ENCODE measurements around the gene CHD5. TPM values are rescaled to one million over a fixed set of nuclear protein-coding genes. Genes with fewer than 3 reads are reported as not detected.

The CHD5 gene
- total RNA-seq, 1 experiment from 2014 or later: 6.1 TPM

- Histone ChIP-seq H3K9me2 (ENCODE audit: insufficient read depth) (no peaks in the 10 kb centered on the region), H3K4me3 (replicated peaks in 1 of 2; ENCODE audit: low read depth in 1 of 2, low read length in 2 of 2) (no peak overlapping the region), H3K27ac (ENCODE audit: low read depth, low read length) (no peak overlapping the region), H2AFZ (ENCODE audit: low read depth, low read length, poor library complexity, severe bottlenecking) (no peak overlapping the region), H3K27me3 (ENCODE audit: insufficient read depth, low read length) (no peaks in the 10 kb centered on the region), H3K4me1 (ENCODE audit: control insufficient read depth in 1 of 2, insufficient read depth in 2 of 2, low read length in 2 of 2) (no peaks in the 10 kb centered on the region; a peak in 2 of 4 replicates), H3K36me3 (ENCODE audit: control insufficient read depth in 1 of 2, insufficient read depth in 2 of 2, low read length in 2 of 2) (no peaks in the 10 kb centered on the region), H3K79me2 (ENCODE audit: insufficient read depth, low read length) (no peaks in the 10 kb centered on the region), H3K9ac (ENCODE audit: low read length) (no peak overlapping the region), H3K4me2 (ENCODE audit: low read length) (no peak overlapping the region), H4K20me1 (ENCODE audit: insufficient read depth) (no peaks in the 10 kb centered on the region), H3K9me3 (ENCODE audit: control insufficient read depth in 1 of 2, insufficient read depth in 1 of 2, low read depth in 1 of 2, low read length in 2 of 2) (no peaks in the 10 kb centered on the region)
- no peak for TF ChIP-seq CBX3 (IDR thresholded peaks at IDR 0.05; ENCODE audit: low read depth)
- TF ChIP-seq, protein P1, sequence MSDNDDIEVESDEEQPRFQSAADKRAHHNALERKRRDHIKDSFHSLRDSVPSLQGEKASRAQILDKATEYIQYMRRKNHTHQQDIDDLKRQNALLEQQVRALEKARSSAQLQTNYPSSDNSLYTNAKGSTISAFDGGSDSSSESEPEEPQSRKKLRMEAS (IDR thresholded peaks at IDR 0.05): no peak
- TF ChIP-seq POLR2AphosphoS5 (IDR thresholded peaks at IDR 0.05; ENCODE audit: low read depth, low read length): no peak
- no peak for TF ChIP-seq ELF1 (IDR thresholded peaks at IDR 0.05; ENCODE audit: borderline replicate concordance, low read depth)
- no peak for TF ChIP-seq SIN3A (IDR thresholded peaks at IDR 0.05; ENCODE audit: low read depth)
- TF ChIP-seq, protein P2, sequence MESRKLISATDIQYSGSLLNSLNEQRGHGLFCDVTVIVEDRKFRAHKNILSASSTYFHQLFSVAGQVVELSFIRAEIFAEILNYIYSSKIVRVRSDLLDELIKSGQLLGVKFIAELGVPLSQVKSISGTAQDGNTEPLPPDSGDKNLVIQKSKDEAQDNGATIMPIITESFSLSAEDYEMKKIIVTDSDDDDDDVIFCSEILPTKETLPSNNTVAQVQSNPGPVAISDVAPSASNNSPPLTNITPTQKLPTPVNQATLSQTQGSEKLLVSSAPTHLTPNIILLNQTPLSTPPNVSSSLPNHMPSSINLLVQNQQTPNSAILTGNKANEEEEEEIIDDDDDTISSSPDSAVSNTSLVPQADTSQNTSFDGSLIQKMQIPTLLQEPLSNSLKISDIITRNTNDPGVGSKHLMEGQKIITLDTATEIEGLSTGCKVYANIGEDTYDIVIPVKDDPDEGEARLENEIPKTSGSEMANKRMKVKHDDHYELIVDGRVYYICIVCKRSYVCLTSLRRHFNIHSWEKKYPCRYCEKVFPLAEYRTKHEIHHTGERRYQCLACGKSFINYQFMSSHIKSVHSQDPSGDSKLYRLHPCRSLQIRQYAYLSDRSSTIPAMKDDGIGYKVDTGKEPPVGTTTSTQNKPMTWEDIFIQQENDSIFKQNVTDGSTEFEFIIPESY (IDR thresholded peaks at IDR 0.05; ENCODE audit: extremely low read depth, insufficient replicate concordance, low read length): no peak
- TF ChIP-seq SP1 (IDR thresholded peaks at IDR 0.05; ENCODE audit: low read depth): no peak
- no peak for TF ChIP-seq RAD21 (IDR thresholded peaks at IDR 0.05; ENCODE audit: low read depth)
- TF ChIP-seq ZNF274 (IDR thresholded peaks at IDR 0.05; ENCODE audit: low read depth, low read length): no peak
- no peak for TF ChIP-seq EGR1 (IDR thresholded peaks at IDR 0.05; ENCODE audit: low read depth)
- no peak for TF ChIP-seq TCF7L2 (IDR thresholded peaks at IDR 0.05; ENCODE audit: borderline replicate concordance, extremely low read depth, insufficient read depth, insufficient read length)
- no peak for TF ChIP-seq JUND (IDR thresholded peaks at IDR 0.05)
- no peak for TF ChIP-seq CTCF (IDR thresholded peaks at IDR 0.05 in 2 of 3, conservative IDR thresholded peaks at IDR 0.05 in 1 of 3; ENCODE audit: borderline replicate concordance in 1 of 3, insufficient read depth in 1 of 3, low read depth in 2 of 3, low read length in 2 of 3)
- RAD21 ChIA-PET (ENCODE audit: low non-redundant PET in 1 of 2, low total read pairs in 2 of 2, uncharacterized antibody in 2 of 2, unreplicated experiment in 2 of 2): no interaction called here
- BruUV-seq (replicated peaks): no TSS peak
- intact Hi-C loops (cut with micrococcal nuclease): loop anchor here (1.0 kb wide), 1 partner anchor 45 kb away; no protein-coding TSS in a partner anchor
- no peak for DNase-seq (ENCODE audit: low read depth, low spot score)
- POLR2A ChIA-PET: no interaction called here
- no peak for ATAC-seq
- CTCF ChIA-PET: no interaction called here
These were observed 81.6 kb downstream of the CHD5 start for GRCh38 chr1:6098303-6099215.
